Measurements from ENCODE around the gene AIG1. TPM values are rescaled to one million over a fixed set of nuclear protein-coding genes. Genes with fewer than 3 reads are reported as not detected.

Gene AIG1
- total RNA-seq, 4 donors from 2014 or later = 40.7 to 56.4 (median 43.6) TPM

GRCh38 chr6:143058987-143059386, 1.7 kb upstream of the AIG1 start:
- no peak for TF ChIP-seq CTCF (IDR thresholded peaks at IDR 0.05; ENCODE audit: low read depth)

GRCh38 chr6:143059663-143060353, 881 bp upstream of the AIG1 start:
- no peak for TF ChIP-seq CTCF (IDR thresholded peaks at IDR 0.05; ENCODE audit: low read depth)

- no peak for TF ChIP-seq CTCF (IDR thresholded peaks at IDR 0.05; ENCODE audit: low read depth)
These were observed 309 bp upstream of the AIG1 start for GRCh38 chr6:143060354-143060805.

- no peak for TF ChIP-seq CTCF (IDR thresholded peaks at IDR 0.05; ENCODE audit: low read depth)
These were observed 1.1 kb downstream of the AIG1 start for GRCh38 chr6:143061597-143062385.

- TF ChIP-seq CTCF (IDR thresholded peaks at IDR 0.05; ENCODE audit: low read depth) = no peak
These were observed 1.9 kb downstream of the AIG1 start for GRCh38 chr6:143062551-143062950.

- no peak for TF ChIP-seq CTCF (IDR thresholded peaks at IDR 0.05; ENCODE audit: low read depth)
These were observed 2.9 kb downstream of the AIG1 start for GRCh38 chr6:143063631-143064030.

GRCh38 chr6:143064271-143064670, 3.6 kb downstream of the AIG1 start:
- no peak for TF ChIP-seq CTCF (IDR thresholded peaks at IDR 0.05; ENCODE audit: low read depth)
